PFSK-1 (cell line): ENCODE data around the gene TNFRSF14.

Experiments
- FOXP2 ChIP-seq: optimal IDR thresholded peaks from 2 replicates; pipeline ENCODE3; 2011; ENCODE audit warnings: borderline replicate concordance, control low read depth, inconsistent platforms; ENCODE audit not compliant: insufficient read depth; ENCODE audit errors: extremely low read length, extremely low read depth
- POLR2AphosphoS5 ChIP-seq: IDR thresholded peaks from 2 replicates; pipeline ENCODE4 v1.6.1; 2012; ENCODE audit warnings: low read depth, mild to moderate bottlenecking, control low read depth, low read length, moderate library complexity
- REST ChIP-seq, 2 experiments: IDR thresholded peaks; 2 replicates each; pipeline versions ENCODE4 v1.6.1 to v1.8.0; 2011 to 2012; ENCODE audit warnings: low read depth in 2 of 2, low read length in 2 of 2, control low read depth in 1 of 2, inconsistent platforms in 1 of 2, mild to moderate bottlenecking in 1 of 2, moderate library complexity in 1 of 2; ENCODE audit not compliant: insufficient read depth in 1 of 2
- SIN3A ChIP-seq: IDR thresholded peaks from 2 replicates; pipeline ENCODE4 v1.6.1; 2012; ENCODE audit warnings: mild to moderate bottlenecking, low read length, moderate library complexity, borderline replicate concordance; ENCODE audit not compliant: insufficient read depth
- TAF1 ChIP-seq: IDR thresholded peaks from 2 replicates; pipeline ENCODE4 v1.6.1; 2012; ENCODE audit warnings: low read length, control low read depth, borderline replicate concordance; ENCODE audit not compliant: insufficient read depth

TNFRSF14 gene

DNA sequence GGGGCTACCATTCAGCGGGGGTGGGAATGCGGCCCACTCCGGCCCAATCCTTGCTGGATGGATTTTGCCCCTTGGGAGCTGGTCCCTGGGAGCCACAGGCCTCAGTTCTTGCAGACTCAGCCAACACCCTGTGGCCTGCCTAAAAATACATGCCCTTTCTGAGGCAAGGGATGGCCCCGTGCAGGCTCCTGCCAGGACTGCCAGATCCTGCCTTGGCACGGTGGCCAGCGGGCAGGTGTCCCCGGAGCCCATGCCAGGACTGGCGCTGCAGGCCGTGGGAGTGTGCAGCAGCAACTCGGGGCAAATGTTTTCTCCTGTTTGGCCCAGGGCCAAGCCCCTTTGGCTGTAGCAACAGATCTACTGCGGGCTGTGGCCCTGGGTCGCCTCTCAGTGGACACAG lies 28.2 kb upstream of the TNFRSF14 start:
- TF ChIP-seq TAF1, result no peak
- TF ChIP-seq REST (IDR thresholded peaks at IDR 0.05; ENCODE audit: insufficient read depth in 1 of 2, low read depth in 2 of 2, low read length in 2 of 2), result no peak
- no peak for TF ChIP-seq FOXP2
- TF ChIP-seq POLR2AphosphoS5, result no peak
- TF ChIP-seq SIN3A, result no peak

DNA sequence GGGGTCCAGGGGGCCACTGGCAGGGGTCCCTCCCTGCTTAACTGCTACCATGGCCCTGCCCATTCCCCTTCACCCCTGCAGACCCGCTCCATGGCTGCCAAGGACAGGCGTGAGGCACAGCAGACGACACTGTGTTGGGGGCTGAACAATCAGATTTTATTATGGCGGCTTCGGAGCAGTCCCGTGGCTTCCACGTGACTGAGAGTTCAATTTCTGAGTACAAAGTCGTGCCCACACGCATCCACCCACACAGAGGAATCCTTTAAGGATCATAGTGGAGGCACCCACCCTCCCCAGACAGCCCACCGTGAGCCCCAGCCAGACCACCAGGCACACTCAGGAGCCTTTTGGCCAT lies 27.6 kb upstream of the TNFRSF14 start:
- TF ChIP-seq TAF1 (no peak), POLR2AphosphoS5 (no peak), REST (IDR thresholded peaks at IDR 0.05; ENCODE audit: insufficient read depth in 1 of 2, low read depth in 2 of 2, low read length in 2 of 2) (no peak), SIN3A (no peak), FOXP2 (no peak)

DNA sequence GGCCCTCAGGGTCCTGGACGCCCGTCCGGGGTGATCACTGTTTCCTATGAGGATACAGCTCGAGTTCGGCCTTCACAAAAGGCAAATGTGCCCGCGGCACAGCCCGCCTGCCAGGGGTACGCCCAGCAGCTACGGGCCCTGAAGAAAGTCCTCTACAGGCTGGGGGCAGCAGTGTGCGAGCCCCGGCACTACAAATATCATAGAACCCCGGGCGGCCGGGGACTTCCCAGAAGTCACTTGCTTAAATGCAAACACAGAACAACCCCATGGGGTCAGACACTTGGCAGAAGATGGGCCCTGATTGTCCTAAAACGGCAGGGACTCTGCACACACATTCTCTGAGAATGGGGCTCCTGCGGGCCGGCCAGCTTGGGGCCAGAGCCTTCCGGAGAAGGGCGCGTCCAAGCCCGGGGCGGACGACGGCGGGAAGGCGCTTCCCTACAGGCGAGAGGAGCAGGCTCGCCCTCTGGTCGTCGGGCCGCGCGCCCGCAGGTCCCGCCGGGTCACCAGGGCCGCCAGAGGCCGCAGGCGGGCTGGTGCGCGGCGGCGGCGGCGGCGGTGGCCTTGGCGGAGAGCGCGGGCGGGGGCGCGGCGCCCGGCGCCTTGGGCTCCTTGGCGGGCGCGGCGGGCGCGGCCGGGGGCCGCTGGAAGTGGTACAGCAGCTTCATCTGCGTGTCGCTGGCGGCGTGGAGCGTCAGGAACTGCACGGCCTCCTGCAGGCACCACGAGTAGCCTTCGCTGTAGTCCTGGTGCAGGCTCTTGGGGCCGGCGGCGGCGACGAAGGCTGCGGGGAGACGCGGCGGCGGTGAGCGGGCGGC lies 27.0 kb upstream of the TNFRSF14 start:
- TF ChIP-seq POLR2AphosphoS5 (no peak), REST (IDR thresholded peaks at IDR 0.05; ENCODE audit: insufficient read depth in 1 of 2, low read depth in 2 of 2, low read length in 2 of 2) (no peak), FOXP2 (no peak), SIN3A (no peak), TAF1 (no peak)

DNA sequence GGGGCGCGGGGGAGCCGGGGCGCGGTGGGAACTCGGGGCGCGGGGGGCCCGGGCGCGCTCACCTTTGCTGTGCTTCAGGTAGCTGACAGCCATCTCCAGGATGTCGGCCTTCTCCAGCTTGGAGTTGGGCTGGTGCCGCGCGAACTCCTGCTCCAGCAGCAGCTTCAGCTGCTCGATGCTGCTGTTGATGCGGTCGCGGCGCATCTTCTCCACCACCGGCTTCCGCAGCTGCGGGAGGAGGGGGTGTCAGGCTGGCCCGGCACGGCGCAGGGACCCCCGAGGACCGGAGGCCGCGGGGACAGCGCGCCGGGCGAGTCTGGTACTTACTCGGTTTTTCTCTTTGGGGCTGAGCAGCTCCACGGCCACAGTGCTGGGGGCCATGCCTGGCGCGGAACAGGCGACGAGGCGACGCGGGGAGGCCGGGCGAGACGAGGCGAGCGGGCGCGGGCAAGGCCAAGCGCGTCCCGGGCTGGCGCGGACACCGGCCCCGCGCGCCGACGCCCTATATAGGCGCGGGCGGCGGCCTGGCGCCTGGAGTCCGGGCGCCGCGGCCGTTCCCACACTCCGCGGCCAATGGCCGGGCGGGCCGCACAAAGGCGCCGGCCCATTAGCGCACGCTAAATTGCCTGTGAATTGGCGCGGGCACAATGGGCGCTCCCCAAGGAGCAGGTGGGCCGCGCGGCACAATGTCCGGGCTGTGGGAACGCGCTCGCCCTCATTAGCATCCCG lies 26.2 kb upstream of the TNFRSF14 start, which contains the start of gene HES5:
TSS of gene HES5 (minus strand) at position 480 of the 729 bp plus-strand sequence. CDS start at position 381, 99 bp downstream.
- no peak for TF ChIP-seq SIN3A
- TF ChIP-seq TAF1, result no peak
- TF ChIP-seq FOXP2, result no peak
- TF ChIP-seq REST (IDR thresholded peaks at IDR 0.05; ENCODE audit: insufficient read depth in 1 of 2, low read depth in 2 of 2, low read length in 2 of 2), result no peak
- TF ChIP-seq POLR2AphosphoS5, result no peak
